ENCODE results near the gene CNTNAP5.

DNA sequence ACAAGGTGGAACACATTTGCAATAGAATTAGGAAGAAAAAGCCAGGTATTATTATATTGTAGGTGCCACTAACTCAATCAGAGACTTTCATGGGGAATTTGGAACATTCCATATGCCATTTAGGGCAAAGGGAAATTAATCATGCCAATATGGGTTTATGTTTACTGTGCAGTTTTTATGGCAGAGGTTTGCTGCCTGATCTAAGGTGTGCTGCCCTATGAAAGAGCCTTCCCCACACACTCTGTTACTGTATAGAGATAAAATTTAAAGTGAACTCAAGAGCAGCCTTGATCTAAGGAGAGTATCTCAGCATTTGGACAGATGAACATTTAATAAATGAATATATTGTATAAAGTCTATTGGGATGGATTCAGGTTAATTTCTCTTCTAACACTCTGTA, 771.6 kb downstream of the CNTNAP5 start:
- TF ChIP-seq, protein P1, sequence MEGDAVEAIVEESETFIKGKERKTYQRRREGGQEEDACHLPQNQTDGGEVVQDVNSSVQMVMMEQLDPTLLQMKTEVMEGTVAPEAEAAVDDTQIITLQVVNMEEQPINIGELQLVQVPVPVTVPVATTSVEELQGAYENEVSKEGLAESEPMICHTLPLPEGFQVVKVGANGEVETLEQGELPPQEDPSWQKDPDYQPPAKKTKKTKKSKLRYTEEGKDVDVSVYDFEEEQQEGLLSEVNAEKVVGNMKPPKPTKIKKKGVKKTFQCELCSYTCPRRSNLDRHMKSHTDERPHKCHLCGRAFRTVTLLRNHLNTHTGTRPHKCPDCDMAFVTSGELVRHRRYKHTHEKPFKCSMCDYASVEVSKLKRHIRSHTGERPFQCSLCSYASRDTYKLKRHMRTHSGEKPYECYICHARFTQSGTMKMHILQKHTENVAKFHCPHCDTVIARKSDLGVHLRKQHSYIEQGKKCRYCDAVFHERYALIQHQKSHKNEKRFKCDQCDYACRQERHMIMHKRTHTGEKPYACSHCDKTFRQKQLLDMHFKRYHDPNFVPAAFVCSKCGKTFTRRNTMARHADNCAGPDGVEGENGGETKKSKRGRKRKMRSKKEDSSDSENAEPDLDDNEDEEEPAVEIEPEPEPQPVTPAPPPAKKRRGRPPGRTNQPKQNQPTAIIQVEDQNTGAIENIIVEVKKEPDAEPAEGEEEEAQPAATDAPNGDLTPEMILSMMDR (IDR thresholded peaks at IDR 0.05 in 4 of 5, conservative IDR thresholded peaks at IDR 0.05 in 1 of 5) = no peak
- TF ChIP-seq POLR2A (IDR thresholded peaks at IDR 0.05) = no peak

Data from gastrocnemius medialis (tissue), 4 donors.